HEK293 (cell line): ENCODE data around the gene ELF1.

Experiments used
- CTCF ChIA-PET: fragments of 350-600 bp; formaldehyde crosslinking; extraction: SDS; loops from one replicate; lab custom pipeline; 2021; ENCODE audit warnings: antibody characterized with exemption; lab: Yijun Ruan, JAX
- POLR2A ChIA-PET: fragments of 300-600 bp; formaldehyde crosslinking; extraction: SDS; loops from one replicate; lab custom pipeline; 2020; ENCODE audit warnings: antibody characterized with exemption, inconsistent platforms; lab: Yijun Ruan, JAX
- H3K27ac ChIP-seq: fragments of 200-500 bp; sonication (Bioruptor generic); 2 replicates; pipeline ENCODE4 v1.5.1; 2014; ENCODE audit warnings: low read depth, low read length, control low read depth, inconsistent platforms; ENCODE audit errors: extremely low read depth
- H3K36me3 ChIP-seq, 2 experiments: fragments of 200-500 bp in 1 of 2; sonication (Bioruptor generic) in 1 of 2; 1 replicate in 1 of 2; 2 replicates in 1 of 2; pipeline ENCODE4 v1.5.1; 2014 to 2017; ENCODE audit warnings: inconsistent platforms in 2 of 2, low read length in 2 of 2; ENCODE audit not compliant: control insufficient read depth in 2 of 2, insufficient read depth in 1 of 2
- H3K4me1 ChIP-seq: fragments of 200-500 bp; sonication (Bioruptor generic); 2 replicates; pipeline ENCODE4 v1.5.1; 2014; ENCODE audit warnings: mild to moderate bottlenecking, low read length, inconsistent platforms; ENCODE audit not compliant: control insufficient read depth, insufficient read depth
- H3K4me3 ChIP-seq: 2 replicates; pipeline ENCODE4 v1.5.1; 2011; ENCODE audit warnings: low read depth, mild to moderate bottlenecking, control low read depth, low read length, moderate library complexity
- H3K9me3 ChIP-seq: fragments of 200-500 bp; sonication (Bioruptor generic); 2 replicates; pipeline ENCODE4 v1.5.1; 2014; ENCODE audit warnings: low read depth, low read length, inconsistent platforms; ENCODE audit not compliant: control insufficient read depth, insufficient read depth
- EGR2 ChIP-seq: fragments of 450-650 bp; formaldehyde crosslinking; IDR thresholded peaks from 2 replicates; pipeline ENCODE4 v1.5.1; 2016; ENCODE audit warnings: low read depth, missing biosample characterization, missing genetic modification characterization
- HOXD13 ChIP-seq: sonication (generic); formaldehyde crosslinking; IDR thresholded peaks from 2 replicates; pipeline ENCODE4 v1.8.0; 2022; ENCODE audit warnings: missing genetic modification reagents, borderline replicate concordance
- KLF10 ChIP-seq: fragments of 450-650 bp; IDR thresholded peaks from 2 replicates; pipeline ENCODE4 v1.5.1; 2018; ENCODE audit warnings: missing biosample characterization, mild to moderate bottlenecking, missing genetic modification characterization
- MEIS1 ChIP-seq: sonication (generic); formaldehyde crosslinking; IDR thresholded peaks from 2 replicates; pipeline ENCODE4 v1.8.1; 2022; ENCODE audit warnings: missing genetic modification reagents, mild to moderate bottlenecking, borderline replicate concordance
- SP3 ChIP-seq: fragments of 450-650 bp; formaldehyde crosslinking; IDR thresholded peaks from 2 replicates; pipeline ENCODE4 v1.5.1; 2016; ENCODE audit warnings: missing biosample characterization, missing genetic modification characterization
- WT1 ChIP-seq: fragments of 450-650 bp; formaldehyde crosslinking; IDR thresholded peaks from 2 replicates; pipeline ENCODE4 v1.5.1; 2016; ENCODE audit warnings: missing biosample characterization, missing genetic modification characterization
- YY2 ChIP-seq: fragments of 450-650 bp; formaldehyde crosslinking; IDR thresholded peaks from 2 replicates; pipeline ENCODE4 v1.5.1; 2016; ENCODE audit warnings: missing biosample characterization, missing genetic modification characterization
- ZBTB17 ChIP-seq: fragments of 450-650 bp; formaldehyde crosslinking; IDR thresholded peaks from 2 replicates; pipeline ENCODE4 v1.5.1; 2016; ENCODE audit warnings: missing biosample characterization, missing genetic modification characterization
- ZNF114 ChIP-seq: fragments of 450-650 bp; formaldehyde crosslinking; IDR thresholded peaks from 2 replicates; pipeline ENCODE4 v1.5.0; 2017; ENCODE audit warnings: missing biosample characterization, missing genetic modification characterization
- ZNF146 ChIP-seq: fragments of 450-650 bp; formaldehyde crosslinking; IDR thresholded peaks from 2 replicates; pipeline ENCODE4 v1.5.1; 2016; ENCODE audit warnings: missing biosample characterization, missing genetic modification characterization
- ZNF202 ChIP-seq: fragments of 450-650 bp; formaldehyde crosslinking; IDR thresholded peaks from 2 replicates; pipeline ENCODE4 v1.5.1; 2016; ENCODE audit warnings: missing biosample characterization, missing genetic modification characterization, borderline replicate concordance
- ZNF37A ChIP-seq: fragments of 450-650 bp; IDR thresholded peaks from 2 replicates; pipeline ENCODE4 v1.5.1; 2018; ENCODE audit warnings: missing biosample characterization, missing genetic modification characterization
- ZNF501 ChIP-seq: fragments of 450-650 bp; formaldehyde crosslinking; IDR thresholded peaks from 2 replicates; pipeline ENCODE4 v1.5.1; 2016; ENCODE audit warnings: missing biosample characterization, missing genetic modification characterization
- ZNF530 ChIP-seq: fragments of 450-650 bp; formaldehyde crosslinking; IDR thresholded peaks from 2 replicates; pipeline ENCODE4 v1.5.1; 2016; ENCODE audit warnings: low read depth, missing biosample characterization, missing genetic modification characterization
- ZNF544 ChIP-seq: fragments of 450-650 bp; formaldehyde crosslinking; IDR thresholded peaks from 2 replicates; pipeline ENCODE4 v1.5.0; 2017; ENCODE audit warnings: missing biosample characterization, missing genetic modification characterization
- ZNF677 ChIP-seq: fragments of 450-650 bp; IDR thresholded peaks from 2 replicates; pipeline ENCODE4 v1.5.0; 2018; ENCODE audit warnings: missing biosample characterization, mild to moderate bottlenecking, missing genetic modification characterization, moderate library complexity
- ZNF701 ChIP-seq: fragments of 450-650 bp; formaldehyde crosslinking; IDR thresholded peaks from 2 replicates; pipeline ENCODE4 v1.5.1; 2016; ENCODE audit warnings: missing biosample characterization, missing genetic modification characterization
- ZNF785 ChIP-seq: fragments of 450-650 bp; formaldehyde crosslinking; IDR thresholded peaks from 2 replicates; pipeline ENCODE4 v1.5.1; 2016; ENCODE audit warnings: missing biosample characterization, missing genetic modification characterization
- TF ChIP-seq, protein P1 (sequence below): fragments of 450-650 bp; formaldehyde crosslinking; IDR thresholded peaks from 2 replicates; pipeline ENCODE4 v1.5.1; 2016; ENCODE audit warnings: missing biosample characterization, missing genetic modification characterization
- TF ChIP-seq, protein P2 (sequence below): fragments of 450-650 bp; formaldehyde crosslinking; IDR thresholded peaks from 2 replicates; pipeline ENCODE4 v1.5.1; 2016; ENCODE audit warnings: missing biosample characterization, missing genetic modification characterization, low read depth
- TF ChIP-seq, protein P3 (sequence below): fragments of 450-650 bp; formaldehyde crosslinking; IDR thresholded peaks from 2 replicates; pipeline ENCODE4 v1.5.1; 2016; ENCODE audit warnings: missing biosample characterization, missing genetic modification characterization
- TF ChIP-seq, protein P4 (sequence below): fragments of 450-650 bp; formaldehyde crosslinking; IDR thresholded peaks from 2 replicates; pipeline ENCODE4 v1.5.1; 2016; ENCODE audit warnings: missing biosample characterization, missing genetic modification characterization

ELF1 gene

DNA sequence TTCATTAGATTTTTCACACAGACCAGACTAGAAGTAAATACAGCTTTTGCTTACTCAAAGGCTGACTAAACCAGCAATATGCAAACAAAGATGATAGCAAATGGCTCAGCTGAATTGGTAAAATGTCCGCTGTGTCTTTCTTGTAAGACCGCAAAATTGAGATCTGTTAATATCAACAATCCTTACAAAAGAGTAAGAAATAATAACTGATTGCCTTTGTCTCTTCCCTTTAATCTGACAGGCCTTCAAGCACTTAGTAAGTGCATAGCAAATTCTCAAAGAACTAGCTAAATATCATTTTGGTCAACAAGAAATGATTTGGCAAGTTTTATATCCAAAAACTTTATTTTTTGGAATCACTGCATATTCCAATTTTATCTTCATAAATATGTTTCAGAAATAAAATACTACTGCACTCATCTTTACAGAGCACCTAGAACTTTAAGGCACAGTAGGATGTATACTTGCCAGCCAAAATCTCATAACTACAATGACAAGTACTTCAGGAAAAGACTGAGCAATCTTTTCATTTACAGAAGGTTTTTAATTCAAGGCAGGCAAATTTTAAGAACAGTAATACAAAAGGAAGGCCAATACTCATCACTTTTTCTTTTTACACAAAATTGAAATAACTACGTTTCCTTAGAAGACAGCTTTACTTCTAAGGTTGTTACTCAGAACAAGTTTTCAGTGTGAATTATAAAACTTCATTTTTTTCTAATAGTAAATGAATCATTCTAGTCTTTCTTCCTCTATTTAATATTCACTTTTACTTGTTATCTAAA is 1.1 kb downstream of the ELF1 start:
- Histone ChIP-seq H3K27ac (no peak overlapping the region), H3K4me3 (peak overlapping the region; percentile 48)
- POLR2A ChIA-PET = interaction anchor here (0.6 to 2.7 kb wide), 2 partner anchors 9 to 43 kb away, joined by 3 to 13 read pairs; partner anchors contain the start of gene WBP4

DNA sequence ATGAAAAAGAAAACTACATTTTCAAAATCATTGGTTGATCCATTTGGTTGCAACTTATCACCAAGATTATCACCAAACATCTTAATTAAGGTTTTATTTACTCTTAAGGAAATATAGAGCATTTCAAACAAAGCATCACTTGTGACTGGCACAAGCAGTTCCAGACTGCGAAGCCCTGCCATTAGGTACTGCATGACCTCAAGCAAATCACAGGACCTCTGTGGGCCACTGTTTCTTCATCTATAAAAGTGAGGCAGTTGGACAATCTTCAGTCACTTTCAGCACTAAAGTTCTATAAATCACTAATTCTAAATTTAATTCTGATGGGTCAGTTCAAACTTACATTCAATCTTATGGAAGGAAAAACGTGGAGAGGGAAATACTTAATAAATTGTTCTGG is 2.0 kb downstream of the ELF1 start:
- Histone ChIP-seq H3K4me1 (peaks cover 2% of the 10 kb centered on the region; the same call in 1 of the 2 replicates), H3K9me3 (no peaks in the 10 kb centered on the region), H3K27ac (no peak overlapping the region), H3K4me3 (peak overlapping the region; percentile 48), H3K36me3 (no peaks in the 10 kb centered on the region; a peak in 1 of 3 replicates)
- TF ChIP-seq YY2 (tag by site-specific recombination) (no peak), WT1 (tag by site-specific recombination) (no peak), ZNF701 (tag by site-specific recombination) (no peak), ZNF785 (tag by site-specific recombination) (no peak), HOXD13 (no peak), ZNF530 (tag by site-specific recombination) (no peak), MEIS1 (no peak), ZNF114 (tag by site-specific recombination) (no peak)
- TF ChIP-seq, protein P1, sequence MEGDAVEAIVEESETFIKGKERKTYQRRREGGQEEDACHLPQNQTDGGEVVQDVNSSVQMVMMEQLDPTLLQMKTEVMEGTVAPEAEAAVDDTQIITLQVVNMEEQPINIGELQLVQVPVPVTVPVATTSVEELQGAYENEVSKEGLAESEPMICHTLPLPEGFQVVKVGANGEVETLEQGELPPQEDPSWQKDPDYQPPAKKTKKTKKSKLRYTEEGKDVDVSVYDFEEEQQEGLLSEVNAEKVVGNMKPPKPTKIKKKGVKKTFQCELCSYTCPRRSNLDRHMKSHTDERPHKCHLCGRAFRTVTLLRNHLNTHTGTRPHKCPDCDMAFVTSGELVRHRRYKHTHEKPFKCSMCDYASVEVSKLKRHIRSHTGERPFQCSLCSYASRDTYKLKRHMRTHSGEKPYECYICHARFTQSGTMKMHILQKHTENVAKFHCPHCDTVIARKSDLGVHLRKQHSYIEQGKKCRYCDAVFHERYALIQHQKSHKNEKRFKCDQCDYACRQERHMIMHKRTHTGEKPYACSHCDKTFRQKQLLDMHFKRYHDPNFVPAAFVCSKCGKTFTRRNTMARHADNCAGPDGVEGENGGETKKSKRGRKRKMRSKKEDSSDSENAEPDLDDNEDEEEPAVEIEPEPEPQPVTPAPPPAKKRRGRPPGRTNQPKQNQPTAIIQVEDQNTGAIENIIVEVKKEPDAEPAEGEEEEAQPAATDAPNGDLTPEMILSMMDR (tag by site-specific recombination) = no peak
- TF ChIP-seq, protein P2, sequence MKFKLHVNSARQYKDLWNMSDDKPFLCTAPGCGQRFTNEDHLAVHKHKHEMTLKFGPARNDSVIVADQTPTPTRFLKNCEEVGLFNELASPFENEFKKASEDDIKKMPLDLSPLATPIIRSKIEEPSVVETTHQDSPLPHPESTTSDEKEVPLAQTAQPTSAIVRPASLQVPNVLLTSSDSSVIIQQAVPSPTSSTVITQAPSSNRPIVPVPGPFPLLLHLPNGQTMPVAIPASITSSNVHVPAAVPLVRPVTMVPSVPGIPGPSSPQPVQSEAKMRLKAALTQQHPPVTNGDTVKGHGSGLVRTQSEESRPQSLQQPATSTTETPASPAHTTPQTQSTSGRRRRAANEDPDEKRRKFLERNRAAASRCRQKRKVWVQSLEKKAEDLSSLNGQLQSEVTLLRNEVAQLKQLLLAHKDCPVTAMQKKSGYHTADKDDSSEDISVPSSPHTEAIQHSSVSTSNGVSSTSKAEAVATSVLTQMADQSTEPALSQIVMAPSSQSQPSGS (tag by site-specific recombination) = no peak
- TF ChIP-seq, protein P3, sequence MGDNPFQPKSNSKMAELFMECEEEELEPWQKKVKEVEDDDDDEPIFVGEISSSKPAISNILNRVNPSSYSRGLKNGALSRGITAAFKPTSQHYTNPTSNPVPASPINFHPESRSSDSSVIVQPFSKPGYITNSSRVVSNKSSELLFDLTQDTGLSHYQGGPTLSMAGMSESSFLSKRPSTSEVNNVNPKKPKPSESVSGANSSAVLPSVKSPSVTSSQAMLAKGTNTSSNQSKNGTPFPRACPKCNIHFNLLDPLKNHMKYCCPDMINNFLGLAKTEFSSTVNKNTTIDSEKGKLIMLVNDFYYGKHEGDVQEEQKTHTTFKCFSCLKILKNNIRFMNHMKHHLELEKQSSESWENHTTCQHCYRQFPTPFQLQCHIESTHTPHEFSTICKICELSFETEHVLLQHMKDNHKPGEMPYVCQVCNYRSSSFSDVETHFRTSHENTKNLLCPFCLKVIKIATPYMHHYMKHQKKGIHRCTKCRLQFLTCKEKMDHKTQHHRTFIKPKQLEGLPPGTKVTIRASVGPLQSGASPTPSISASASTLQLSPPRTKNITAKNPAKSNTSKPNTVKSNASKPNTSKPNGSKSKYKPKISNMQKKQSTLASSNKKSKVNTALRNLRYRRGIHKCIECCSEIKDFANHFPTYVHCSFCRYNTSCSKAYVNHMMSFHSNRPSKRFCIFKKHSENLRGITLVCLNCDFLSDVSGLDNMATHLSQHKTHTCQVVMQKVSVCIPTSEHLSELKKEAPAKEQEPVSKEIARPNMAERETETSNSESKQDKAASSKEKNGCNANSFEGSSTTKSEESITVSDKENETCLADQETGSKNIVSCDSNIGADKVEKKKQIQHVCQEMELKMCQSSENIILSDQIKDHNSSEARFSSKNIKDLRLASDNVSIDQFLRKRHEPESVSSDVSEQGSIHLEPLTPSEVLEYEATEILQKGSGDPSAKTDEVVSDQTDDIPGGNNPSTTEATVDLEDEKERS = no peak
- POLR2A ChIA-PET = interaction anchor here (0.6 to 2.7 kb wide), 2 partner anchors 8 to 43 kb away, joined by 3 to 13 read pairs; partner anchors contain the start of gene WBP4
- CTCF ChIA-PET = interaction anchor here (1.3 kb wide), 1 partner anchor 38 kb away, joined by 6 read pairs; no protein-coding TSS in a partner anchor

More for the DNA sequence above, 1.1 kb downstream of the ELF1 start:
- no peak for TF ChIP-seq EGR2 (tag by site-specific recombination)
- no peak for TF ChIP-seq SP3 (tag by site-specific recombination)
- TF ChIP-seq ZNF544 = no peak
- no peak for TF ChIP-seq ZNF37A (tag by site-specific recombination)
- TF ChIP-seq ZNF146 = no peak
- TF ChIP-seq, protein P4, sequence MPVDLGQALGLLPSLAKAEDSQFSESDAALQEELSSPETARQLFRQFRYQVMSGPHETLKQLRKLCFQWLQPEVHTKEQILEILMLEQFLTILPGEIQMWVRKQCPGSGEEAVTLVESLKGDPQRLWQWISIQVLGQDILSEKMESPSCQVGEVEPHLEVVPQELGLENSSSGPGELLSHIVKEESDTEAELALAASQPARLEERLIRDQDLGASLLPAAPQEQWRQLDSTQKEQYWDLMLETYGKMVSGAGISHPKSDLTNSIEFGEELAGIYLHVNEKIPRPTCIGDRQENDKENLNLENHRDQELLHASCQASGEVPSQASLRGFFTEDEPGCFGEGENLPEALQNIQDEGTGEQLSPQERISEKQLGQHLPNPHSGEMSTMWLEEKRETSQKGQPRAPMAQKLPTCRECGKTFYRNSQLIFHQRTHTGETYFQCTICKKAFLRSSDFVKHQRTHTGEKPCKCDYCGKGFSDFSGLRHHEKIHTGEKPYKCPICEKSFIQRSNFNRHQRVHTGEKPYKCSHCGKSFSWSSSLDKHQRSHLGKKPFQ (tag by site-specific recombination) = no peak
- TF ChIP-seq KLF10 (tag by site-specific recombination) = no peak
- TF ChIP-seq ZBTB17 = no peak
- no peak for TF ChIP-seq ZNF202 (tag by site-specific recombination)
- TF ChIP-seq ZNF677 (tag by site-specific recombination) = no peak
- TF ChIP-seq ZNF501 (tag by site-specific recombination) = no peak
- TF ChIP-seq, all 188 proteins: peak for 0
- no peaks in the 10 kb centered on the region for H3K9me3 ChIP-seq
- no peaks in the 10 kb centered on the region for H3K36me3 ChIP-seq
- H3K4me1 ChIP-seq = peaks cover 2% of the 10 kb centered on the region; the same call in 1 of the 2 replicates
- CTCF ChIA-PET = no interaction called here
